NCI-H774 (cell line): ENCODE measurements around the gene EMC9.

Experiments
- DNase-seq: peaks from one replicate; lab custom pipeline; 2025; lab: John Stamatoyannopoulos, UW

EMC9 gene

DNA sequence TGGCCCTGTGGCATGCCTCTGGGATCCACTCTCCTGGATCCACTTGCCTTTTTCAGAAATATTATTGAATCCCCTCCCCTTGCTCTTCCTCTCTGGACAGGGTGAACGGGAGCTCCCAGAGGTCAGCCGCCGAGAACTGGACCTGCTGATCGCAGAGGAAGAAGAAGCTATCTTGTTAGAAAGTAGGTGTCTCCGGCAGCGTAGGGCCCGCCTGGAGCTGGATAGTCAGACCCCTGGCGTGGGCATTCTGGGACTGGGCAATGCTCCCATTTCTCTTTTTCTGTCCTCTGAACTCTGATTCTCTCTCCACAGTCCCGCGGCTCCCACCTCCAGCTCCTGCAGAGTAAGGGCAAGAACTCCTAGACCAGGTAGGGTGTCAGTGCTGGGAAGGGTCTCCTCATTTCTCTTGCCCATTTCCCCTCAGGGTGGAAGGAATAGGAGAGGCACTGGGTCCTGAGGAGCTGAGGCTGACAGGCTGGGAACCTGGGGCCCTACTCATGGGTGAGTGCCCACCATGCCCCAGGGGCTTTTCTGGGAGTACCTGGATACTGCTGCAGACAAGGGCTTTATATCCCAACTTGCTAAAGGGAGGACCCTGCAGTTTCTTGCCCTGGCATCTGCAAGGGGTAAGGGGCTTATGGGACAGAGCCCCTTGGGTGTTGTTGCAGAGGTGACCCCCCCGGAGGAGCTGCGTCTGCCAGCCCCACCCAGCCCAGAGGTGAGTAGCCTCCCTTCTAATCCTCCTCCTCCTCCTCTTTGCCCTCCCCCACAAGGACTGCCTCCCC, 35.8 kb upstream of the EMC9 start:
- DNase-seq, result no peak

GRCh38 chr14:24176599-24176998, 35.2 kb upstream of the EMC9 start:
- no peak for DNase-seq

DNA sequence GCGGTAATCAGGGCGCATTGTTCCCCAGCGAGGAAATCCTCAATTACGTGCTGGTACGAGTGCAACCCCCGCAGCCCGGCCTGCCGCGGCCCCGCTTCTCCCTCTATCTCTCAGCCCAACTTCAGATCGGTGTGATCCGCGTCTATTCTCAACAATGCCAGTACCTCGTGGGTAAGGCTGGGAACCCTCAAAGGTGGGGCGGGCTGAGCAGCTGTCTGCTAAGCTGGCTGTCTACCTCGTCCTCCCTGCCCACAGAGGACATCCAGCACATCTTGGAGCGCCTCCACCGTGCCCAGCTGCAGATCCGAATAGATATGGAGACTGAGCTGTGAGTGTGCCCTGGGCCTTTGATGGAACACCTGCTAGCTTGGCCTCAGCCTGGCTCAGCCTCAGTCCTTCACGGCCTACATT, 31.5 kb upstream of the EMC9 start:
- DNase-seq, result no peak

- no peak for DNase-seq
Measured at GRCh38 chr14:24172261-24172860, 31.0 kb upstream of the EMC9 start.

- DNase-seq, result peak; percentile 98
Measured at GRCh38 chr14:24171422-24172260, 30.2 kb upstream of the EMC9 start, which contains the start of gene REC8. REC8 (plus strand) TSS chr14:24172080; CDS start chr14:24172553, 473 bp downstream.

GRCh38 chr14:24167469-24168114, 26.2 kb upstream of the EMC9 start:
- no peak for DNase-seq

DNA sequence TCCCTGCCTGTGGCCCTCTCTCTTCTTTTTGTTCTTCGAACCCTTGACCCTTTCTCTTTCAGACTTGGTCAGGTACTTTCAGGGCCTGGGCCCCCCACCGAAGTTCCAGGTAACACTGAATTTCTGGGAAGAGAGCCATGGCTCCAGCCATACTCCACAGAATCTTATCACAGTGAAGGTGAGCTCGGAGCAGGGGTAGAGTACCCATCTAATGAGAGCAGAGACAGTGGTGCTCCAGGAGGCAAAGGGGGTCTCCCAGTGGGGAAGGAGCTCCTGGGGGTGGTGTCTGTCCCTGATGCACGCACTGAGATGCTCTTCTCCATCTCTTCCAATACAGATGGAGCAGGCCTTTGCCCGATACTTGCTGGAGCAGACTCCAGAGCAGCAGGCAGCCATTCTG, 24.4 kb upstream of the EMC9 start:
- no peak for DNase-seq

DNA sequence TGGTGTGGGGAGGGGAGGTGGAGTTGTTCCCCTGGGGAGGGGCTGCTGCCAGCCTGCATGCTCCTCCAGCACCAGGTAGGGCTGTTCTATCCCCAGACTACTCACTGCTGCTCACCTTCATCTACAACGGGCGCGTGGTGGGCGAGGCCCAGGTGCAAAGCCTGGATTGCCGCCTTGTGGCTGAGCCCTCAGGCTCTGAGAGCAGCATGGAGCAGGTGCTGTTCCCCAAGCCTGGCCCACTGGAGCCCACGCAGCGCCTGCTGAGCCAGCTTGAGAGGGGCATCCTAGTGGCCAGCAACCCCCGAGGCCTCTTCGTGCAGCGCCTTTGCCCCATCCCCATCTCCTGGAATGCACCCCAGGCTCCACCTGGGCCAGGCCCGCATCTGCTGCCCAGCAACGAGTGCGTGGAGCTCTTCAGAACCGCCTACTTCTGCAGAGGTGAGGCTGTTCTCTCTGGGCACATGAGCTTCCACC, 23.2 kb upstream of the EMC9 start:
- DNase-seq, result no peak

GRCh38 chr14:24162093-24162492, 20.7 kb upstream of the EMC9 start:
- DNase-seq, result no peak

DNA sequence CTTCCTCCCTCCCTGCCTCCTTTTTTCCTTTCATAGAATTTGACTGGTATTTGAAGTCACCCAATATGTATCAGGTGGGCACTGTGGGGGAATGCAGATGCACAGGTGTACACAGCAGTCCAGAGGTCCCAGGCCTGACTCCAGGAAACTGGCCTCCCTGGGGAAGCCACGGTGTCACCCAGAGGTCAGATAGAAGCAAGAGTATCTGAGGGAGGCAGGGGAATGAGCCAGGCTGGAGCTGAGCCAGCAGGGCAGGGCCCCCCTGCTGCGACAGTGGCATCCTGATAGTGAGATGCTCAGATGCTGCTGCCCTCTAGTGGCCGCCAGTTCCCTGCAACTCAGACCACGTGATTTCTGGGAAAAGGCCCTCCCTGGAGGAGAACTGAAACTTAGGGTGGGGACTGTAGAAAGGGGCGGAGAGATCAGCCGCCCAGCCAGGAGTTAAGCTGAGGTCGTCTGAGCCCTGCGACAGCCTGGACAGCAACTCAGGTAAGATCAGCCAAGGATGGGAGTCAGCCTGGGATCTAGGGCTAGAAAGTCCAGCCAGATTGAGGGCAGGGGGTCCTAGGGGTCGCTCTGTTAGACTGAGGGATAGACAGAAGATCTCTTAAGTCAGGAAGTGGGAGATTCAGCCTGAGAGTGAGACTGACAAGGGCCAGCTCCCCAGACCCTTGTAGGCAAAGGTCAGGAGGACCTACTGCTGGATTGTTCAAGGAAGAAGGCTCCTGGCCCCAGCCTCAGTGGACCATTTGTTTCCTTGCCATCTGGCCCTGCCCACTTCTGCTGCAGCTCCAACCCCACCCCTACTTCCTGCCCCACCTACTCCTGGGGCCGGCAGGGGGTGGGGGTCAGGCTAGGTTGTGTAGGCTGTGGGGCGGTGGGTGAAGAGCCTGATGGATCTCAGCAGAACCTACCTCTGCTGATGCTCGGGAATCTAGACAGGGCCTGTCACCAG, 19.7 kb upstream of the EMC9 start, which contains the start of gene IRF9:
Gene IRF9, plus strand, starts transcription at position 416 of the 955 bp plus-strand sequence. CDS start 880 bp downstream, outside the sequence.
- DNase-seq, result peak; percentile 89

DNA sequence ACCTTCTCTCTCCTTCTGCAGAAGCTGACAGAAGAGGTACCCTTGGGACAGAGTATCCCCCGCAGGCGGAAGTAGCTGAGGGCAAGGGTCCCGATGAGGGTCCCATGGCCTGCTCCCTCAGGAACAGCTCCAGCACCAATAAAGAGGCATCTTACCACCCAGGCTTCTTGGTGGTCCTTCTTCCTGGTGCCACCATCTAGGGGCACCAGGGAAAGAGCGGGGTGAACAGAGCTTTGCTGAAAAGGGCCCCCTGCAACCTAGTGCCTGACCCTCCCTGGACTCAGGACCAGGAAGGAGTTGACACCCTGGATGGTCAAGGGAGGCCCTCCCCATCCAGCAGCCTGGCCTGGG, 19.1 kb upstream of the EMC9 start:
- no peak for DNase-seq

DNA sequence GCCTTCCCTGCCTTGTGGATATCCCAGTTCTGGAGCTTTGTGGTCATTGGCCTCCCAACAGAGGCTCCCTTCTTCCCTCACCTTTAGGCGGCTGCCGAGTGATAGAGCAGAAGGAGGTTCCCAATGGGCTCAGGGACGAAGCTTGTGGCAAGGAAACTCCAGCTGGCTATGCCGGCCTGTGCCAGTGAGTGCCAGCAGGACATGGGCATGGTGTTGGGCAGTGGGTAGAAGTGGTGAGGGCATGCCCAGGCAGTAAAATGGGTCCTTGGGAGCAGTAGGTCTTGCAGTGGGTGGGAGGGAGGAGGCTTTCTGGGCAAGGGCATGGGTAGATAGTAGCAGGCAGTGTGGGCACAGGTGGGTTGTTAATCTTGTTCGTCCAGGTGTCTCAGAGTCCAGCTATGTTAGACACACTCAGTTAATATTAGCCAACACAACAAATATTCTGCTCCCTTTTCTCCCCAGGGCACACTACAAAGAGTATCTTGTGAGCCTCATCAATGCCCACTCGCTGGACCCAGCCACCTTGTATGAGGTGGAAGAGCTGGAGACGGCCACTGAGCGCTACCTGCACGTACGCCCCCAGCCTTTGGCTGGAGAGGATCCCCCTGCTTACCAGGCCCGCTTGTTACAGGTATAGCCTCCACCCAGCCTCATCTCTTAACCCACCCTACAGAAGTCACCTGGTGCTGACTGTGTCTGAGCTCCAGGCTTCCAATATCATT, 18.5 kb upstream of the EMC9 start:
- DNase-seq, result no peak

GRCh38 chr14:24157331-24157730, 15.9 kb upstream of the EMC9 start:
- no peak for DNase-seq

DNA sequence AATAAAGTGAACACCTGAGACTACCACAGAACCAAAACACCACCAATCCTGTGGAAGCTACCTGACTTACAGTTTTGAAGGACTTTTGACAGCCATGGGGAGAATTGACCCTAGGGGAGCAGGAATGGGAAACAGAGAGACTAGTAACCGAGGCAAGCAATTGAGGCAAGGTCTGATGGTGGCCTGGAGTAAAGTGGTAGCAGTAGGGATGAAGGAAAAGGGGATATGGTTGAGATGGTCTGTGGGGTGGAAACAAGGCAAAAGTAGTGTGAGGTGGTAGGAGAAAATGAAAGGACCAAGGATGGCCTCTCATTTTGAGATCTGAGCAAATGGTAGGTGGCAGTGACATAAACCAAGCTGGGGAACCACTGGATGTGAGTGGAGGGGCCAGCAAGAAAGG, 15.4 kb upstream of the EMC9 start:
- DNase-seq, result no peak

GRCh38 chr14:24155100-24155499, 13.7 kb upstream of the EMC9 start:
- no peak for DNase-seq

- no peak for DNase-seq
Measured at GRCh38 chr14:24151404-24152080, 10.2 kb upstream of the EMC9 start.

DNA sequence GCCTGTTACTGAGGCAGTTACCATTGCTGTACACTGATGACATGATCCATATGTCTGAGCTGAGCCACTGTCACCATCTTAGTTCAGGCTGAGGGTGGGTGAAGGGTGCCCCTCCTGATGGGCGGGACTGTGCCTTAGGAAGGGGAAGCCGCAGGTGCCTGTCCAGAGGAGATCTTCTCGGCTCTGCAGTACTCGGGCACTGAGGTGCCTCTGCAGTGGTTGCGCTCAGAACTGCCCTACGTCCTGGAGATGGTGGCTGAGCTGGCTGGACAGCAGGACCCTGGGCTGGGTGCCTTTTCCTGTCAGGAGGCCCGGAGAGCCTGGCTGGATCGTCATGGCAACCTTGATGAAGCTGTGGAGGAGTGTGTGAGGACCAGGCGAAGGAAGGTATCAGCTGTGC, 9.6 kb upstream of the EMC9 start:
- DNase-seq, result no peak

DNA sequence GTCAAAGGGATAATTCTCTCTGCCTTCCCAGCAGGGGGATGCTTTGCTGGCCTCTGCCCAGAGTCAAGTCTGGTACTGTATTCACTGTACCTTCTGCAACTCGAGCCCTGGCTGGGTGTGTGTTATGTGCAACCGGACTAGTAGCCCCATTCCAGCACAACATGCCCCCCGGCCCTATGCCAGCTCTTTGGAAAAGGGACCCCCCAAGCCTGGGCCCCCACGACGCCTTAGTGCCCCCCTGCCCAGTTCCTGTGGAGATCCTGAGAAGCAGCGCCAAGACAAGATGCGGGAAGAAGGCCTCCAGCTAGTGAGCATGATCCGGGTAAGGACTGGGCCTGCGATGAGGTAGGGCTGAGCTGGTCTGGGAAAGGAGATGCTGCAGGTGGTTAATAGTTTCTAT, 9.2 kb upstream of the EMC9 start:
- DNase-seq, result no peak

DNA sequence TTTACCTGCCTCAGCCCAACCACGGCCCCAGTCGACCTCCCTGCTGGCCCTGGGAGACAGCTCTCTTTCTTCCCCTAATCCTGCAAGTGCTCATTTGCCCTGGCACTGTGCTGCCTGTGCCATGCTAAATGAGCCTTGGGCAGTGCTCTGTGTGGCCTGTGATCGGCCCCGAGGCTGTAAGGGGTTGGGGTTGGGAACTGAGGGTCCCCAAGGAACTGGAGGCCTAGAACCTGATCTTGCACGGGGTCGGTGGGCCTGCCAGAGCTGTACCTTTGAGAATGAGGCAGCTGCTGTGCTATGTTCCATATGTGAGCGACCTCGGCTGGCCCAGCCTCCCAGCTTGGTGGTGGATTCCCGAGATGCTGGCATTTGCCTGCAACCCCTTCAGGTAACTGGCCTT, 8.7 kb upstream of the EMC9 start:
- DNase-seq, result no peak
